Spinal cord (tissue), 10 donors: ENCODE data around the gene PCID2. TPM values are rescaled to one million over a fixed set of nuclear protein-coding genes. Genes with fewer than 3 reads are reported as not detected.
A peak's percentile ranks its signal among the peaks of the same experiment; 100 is the strongest.

Experiments
- DNase-seq, 6 donors: peaks; one replicate each; pipeline versions ENCODE4 v3.0.0 to v3.0.0-alpha.2; 2013 to 2015; ENCODE audit warnings: low spot score in 6 of 6, low read depth in 4 of 6
- H3K27ac ChIP-seq: one replicate; pipeline ENCODE4 v1.5.1; 2013; ENCODE audit warnings: low read depth, low read length, control low read depth
- H3K27me3 ChIP-seq: one replicate; pipeline ENCODE4 v1.6.1; 2013; ENCODE audit warnings: low read length; ENCODE audit not compliant: control insufficient read depth, insufficient read depth
- H3K36me3 ChIP-seq: one replicate; pipeline ENCODE4 v1.6.1; 2013; ENCODE audit warnings: low read length; ENCODE audit not compliant: control insufficient read depth, insufficient read depth
- H3K4me1 ChIP-seq: one replicate; pipeline ENCODE4 v1.6.1; 2013; ENCODE audit warnings: low read length; ENCODE audit not compliant: control insufficient read depth, insufficient read depth
- H3K4me3 ChIP-seq: one replicate; pipeline ENCODE4 v1.5.1; 2013; ENCODE audit warnings: low read depth, low read length, control low read depth
- H3K9me3 ChIP-seq: one replicate; pipeline ENCODE4 v1.6.1; 2013; ENCODE audit warnings: low read length; ENCODE audit not compliant: control insufficient read depth, insufficient read depth
- WGBS: methylation state at CpG from one replicate; pipeline ENCODE4 v1.1.5; 2013; ENCODE audit warnings: missing lambda C conversion rate; ENCODE audit not compliant: insufficient coverage; 5-methylcytosine and 5-hydroxymethylcytosine counted together
- polyA plus RNA-seq, 2 donors: library from polyadenylated mRNA; unstranded; fragments of 120-200 nt; gene quantifications; one replicate each; pipeline ENCODE4 v1.2.1, GENCODE V29; 2013; ENCODE audit not compliant: insufficient read length in 2 of 2
- small RNA-seq: library from RNA; depleted of rRNA; stranded (forward); fragments of <200 nt; gene quantifications from one replicate; pipeline ENCODE3, GENCODE V24; 2014; ENCODE audit warnings: low replicate concordance
- total RNA-seq, 2 donors: library from RNA; depleted of rRNA in 1 of 2; stranded (reverse); fragments of 120-200 nt in 1 of 2; fragments of >200 nt in 1 of 2; gene quantifications; one replicate each; pipeline versions ENCODE4 v1.2.3 to v1.2.4, GENCODE V29; 2013 to 2014
- donor health status: healthy.

PCID2 gene
- total and polyA plus RNA-seq, 4 donors = 32.4 to 51.5 (median 45.4) TPM

DNA sequence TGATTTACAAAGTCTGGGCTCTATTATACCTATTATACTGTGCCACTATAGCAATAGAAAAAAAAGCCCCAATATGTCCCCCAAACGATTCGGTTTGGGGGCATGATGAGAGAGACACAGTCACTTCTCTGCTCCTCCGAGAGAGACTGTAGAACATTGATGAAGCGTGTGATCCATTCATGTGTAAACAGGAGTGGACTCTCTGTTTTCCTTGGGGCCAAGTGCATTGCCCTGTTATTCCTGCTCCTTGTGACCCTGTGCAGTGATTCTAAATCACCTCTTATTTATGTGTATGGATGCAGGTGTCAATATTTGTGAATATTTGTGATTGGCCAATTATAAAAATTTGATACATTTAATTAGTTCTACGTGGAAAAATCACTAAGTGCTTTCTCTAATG is 68.9 kb downstream of the PCID2 start:
- Histone ChIP-seq H3K27ac (no peak overlapping the region), H3K27me3 (no peaks in the 10 kb centered on the region), H3K4me1 (no peaks in the 10 kb centered on the region), H3K4me3 (no peak overlapping the region), H3K9me3 (no peaks in the 10 kb centered on the region), H3K36me3 (peaks cover 7% of the 10 kb centered on the region)
- DNase-seq = no peak
- whole genome bisulfite sequencing = no CpG with 5 or more reads among the region's 5 CpGs

GRCh38 chr13:113138792-113139551 is 69.5 kb downstream of the PCID2 start:
- Histone ChIP-seq H3K27me3 (no peaks in the 10 kb centered on the region), H3K4me1 (no peaks in the 10 kb centered on the region), H3K9me3 (no peaks in the 10 kb centered on the region), H3K36me3 (peaks cover 7% of the 10 kb centered on the region), H3K27ac (no peak overlapping the region), H3K4me3 (no peak overlapping the region)
- no peak for DNase-seq
- WGBS = 86% methylated on average over 12 of the region's 16 CpGs

DNA sequence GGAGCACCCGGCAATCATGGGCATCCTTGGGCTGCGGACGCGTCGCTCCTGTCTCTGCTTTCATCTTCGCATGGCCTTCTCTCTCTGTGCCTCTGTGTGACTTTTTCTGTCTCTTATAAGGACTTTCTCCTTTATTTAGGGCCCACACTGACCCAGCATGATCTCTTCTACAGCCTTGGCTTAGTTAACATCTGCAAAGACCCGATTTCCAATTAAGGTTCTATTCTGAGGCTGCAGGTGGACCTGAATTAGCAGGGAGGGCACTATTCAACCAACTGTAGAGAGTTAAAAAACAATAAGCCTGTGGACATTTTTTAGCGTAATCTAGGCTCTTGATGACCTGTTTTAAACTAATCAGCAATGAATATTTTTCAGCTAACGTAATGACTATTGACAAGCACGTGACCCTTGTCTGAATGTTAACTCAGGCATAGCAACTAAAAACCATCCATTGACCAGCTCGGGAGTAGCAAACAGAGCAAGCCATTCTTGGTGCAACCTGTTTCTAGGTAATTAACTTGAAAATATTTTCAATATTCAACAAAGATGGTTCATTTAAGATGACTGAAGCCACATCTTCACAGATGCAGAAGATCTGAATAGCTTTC is 70.7 kb downstream of the PCID2 start:
- 83% methylated on average over 9 of the region's 11 CpGs for WGBS
- DNase-seq = no peak
- Histone ChIP-seq H3K27me3 (no peaks in the 10 kb centered on the region), H3K9me3 (no peaks in the 10 kb centered on the region), H3K27ac (no peak overlapping the region), H3K4me3 (no peak overlapping the region), H3K4me1 (no peaks in the 10 kb centered on the region), H3K36me3 (peaks cover 7% of the 10 kb centered on the region)

GRCh38 chr13:113135281-113135760 is 73.1 kb downstream of the PCID2 start:
- no peak overlapping the region for H3K27ac ChIP-seq
- DNase-seq = no peak
- no peaks in the 10 kb centered on the region for H3K36me3 ChIP-seq
- no peaks in the 10 kb centered on the region for H3K9me3 ChIP-seq
- 60% methylated on average over 1 of the region's 2 CpGs for WGBS
- H3K4me1 ChIP-seq = peaks cover under 1% of the 10 kb centered on the region
- no peak overlapping the region for H3K4me3 ChIP-seq
- H3K27me3 ChIP-seq = no peaks in the 10 kb centered on the region

DNA sequence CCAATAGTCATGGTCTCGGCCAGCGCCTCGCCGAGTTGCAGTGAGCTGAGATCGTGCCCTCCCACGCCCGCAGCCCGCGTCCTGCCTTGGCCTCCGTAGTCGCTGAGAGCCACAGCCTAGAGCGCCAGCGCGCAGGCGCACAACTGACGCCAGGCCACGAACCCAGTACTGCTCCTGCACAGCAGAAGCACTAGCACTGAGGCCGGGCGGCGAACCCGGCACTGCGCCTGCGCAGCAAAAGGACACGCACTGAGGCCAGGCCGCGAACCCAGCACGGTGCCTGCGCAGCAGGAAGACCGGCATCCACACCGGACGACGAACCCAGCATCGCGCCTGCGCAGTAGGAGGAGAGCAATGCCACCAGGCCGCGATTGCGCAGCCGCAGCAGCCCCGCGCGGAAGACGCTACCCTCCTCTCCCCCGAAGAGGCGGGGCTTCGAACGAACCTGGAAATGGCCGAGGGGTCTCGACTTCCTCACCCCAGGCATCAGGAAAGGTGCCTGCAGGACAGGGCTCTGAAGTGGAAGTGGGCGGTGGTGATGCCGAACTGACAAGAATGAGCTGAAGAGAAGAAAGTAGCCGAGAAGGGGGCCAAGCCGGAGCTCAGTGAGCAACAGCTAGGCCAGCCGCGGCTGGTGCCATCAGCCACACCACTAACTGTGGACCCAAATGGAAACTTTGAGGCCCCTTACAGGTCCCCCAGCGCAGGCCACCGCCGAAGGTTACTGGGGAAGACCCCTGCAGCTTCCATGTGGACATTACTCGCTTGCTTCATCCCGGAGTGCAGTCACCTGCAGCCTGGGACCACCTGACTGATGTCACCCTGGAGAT is 78.3 kb downstream of the PCID2 start:
- Histone ChIP-seq H3K9me3 (no peaks in the 10 kb centered on the region), H3K4me1 (peaks cover 12% of the 10 kb centered on the region), H3K4me3 (peak overlapping the region; percentile 21), H3K27me3 (peaks cover 6% of the 10 kb centered on the region), H3K36me3 (no peaks in the 10 kb centered on the region), H3K27ac (no peak overlapping the region)
- 30% methylated on average over 54 of the region's 60 CpGs for WGBS
- peak in 2 of 6 donors; percentile 49 to 75 for DNase-seq

- no peak for DNase-seq
- H3K27ac ChIP-seq = no peak overlapping the region
- no peaks in the 10 kb centered on the region for H3K9me3 ChIP-seq
- peaks cover 12% of the 10 kb centered on the region for H3K4me1 ChIP-seq
- H3K36me3 ChIP-seq = no peaks in the 10 kb centered on the region
- WGBS = 67% methylated on average over 24 of the region's 27 CpGs
- H3K27me3 ChIP-seq = peaks cover 6% of the 10 kb centered on the region
- H3K4me3 ChIP-seq = peak overlapping the region; percentile 21
Measured at GRCh38 chr13:113129480-113129879, 79.0 kb downstream of the PCID2 start.

Small RNA genes lying within 50 kb of the gene (small RNA-seq; reads per million reads assigned to genes)
- gene AL137002.1 = not detected

Other genes with a start within 250 kb of the PCID2 start
- gene MCF2L, start 239.5 kb downstream of the PCID2 start, total RNA-seq = 10 to 100 TPM; 46.3 to 59.3 TPM
- 100 to 1,000 TPM; 125 to 136 TPM for gene MCF2L, start 239.5 kb downstream of the PCID2 start, polyA plus RNA-seq
- gene F7, start 102.9 kb downstream of the PCID2 start, total RNA-seq = 1 to 10 TPM in 1 of 2 donors, under 1 TPM in 1; 0.40 to 2.0 TPM
- gene F7, start 102.9 kb downstream of the PCID2 start, polyA plus RNA-seq = 1 to 10 TPM; 2.8 to 3.3 TPM
- gene F10, start 85.9 kb downstream of the PCID2 start, total RNA-seq = 10 to 100 TPM in 1 of 2 donors, 1 to 10 TPM in 1; 4.9 to 19.9 TPM
- gene F10, start 85.9 kb downstream of the PCID2 start, polyA plus RNA-seq = 1 to 10 TPM; 3.2 to 6.0 TPM
- gene PROZ, start 50.0 kb downstream of the PCID2 start, total RNA-seq = not detected
- gene PROZ, start 50.0 kb downstream of the PCID2 start, polyA plus RNA-seq = under 1 TPM; 0.17 to 0.39 TPM
- gene CUL4A, start 944 bp upstream of the PCID2 start, total RNA-seq = 10 to 100 TPM; 59.3 to 64.5 TPM
- gene CUL4A, start 944 bp upstream of the PCID2 start, polyA plus RNA-seq = 10 to 100 TPM; 45.3 to 51.2 TPM
- 100 to 1,000 TPM in 1 of 2 donors, 10 to 100 TPM in 1; 98.0 to 117 TPM for gene LAMP1, start 88.6 kb upstream of the PCID2 start, total RNA-seq
- 100 to 1,000 TPM; 147 to 154 TPM for gene LAMP1, start 88.6 kb upstream of the PCID2 start, polyA plus RNA-seq
- gene GRTP1, start 155.5 kb upstream of the PCID2 start, total RNA-seq = 1 to 10 TPM; 2.1 to 5.0 TPM
- gene GRTP1, start 155.5 kb upstream of the PCID2 start, polyA plus RNA-seq = 1 to 10 TPM; 6.8 to 6.9 TPM
- 1 to 10 TPM; 3.1 to 3.6 TPM for gene ADPRHL1, start 244.8 kb upstream of the PCID2 start, total RNA-seq
- gene ADPRHL1, start 244.8 kb upstream of the PCID2 start, polyA plus RNA-seq = 1 to 10 TPM; 5.1 to 7.2 TPM